Stimulated activated naive CD8-positive, alpha-beta T cell treated with anti-CD3 and anti-CD28 coated beads, Interleukin-15, Interleukin-2, amounts not matched to agents 100 U/mL and 50 U/mL, for 24 hours (primary cell): ENCODE results near the gene NOL8.

Experiments used
- ATAC-seq: fragments of 150-1000 bp; cut with Tn5 transposase; one replicate; pipeline ENCODE4 v1.10.0; 2021
- DNase-seq: peaks from one replicate; pipeline ENCODE4 v3.0.0; 2021

Gene NOL8

GRCh38 chr9:92265154-92265553 lies 60.0 kb downstream of the NOL8 start:
- ATAC-seq = no peak
- no peak for DNase-seq

GRCh38 chr9:92263131-92263530 lies 62.0 kb downstream of the NOL8 start:
- DNase-seq (no peak), ATAC-seq (no peak)

- DNase-seq (no peak), ATAC-seq (no peak)
Observed at GRCh38 chr9:92257327-92257726, 67.8 kb downstream of the NOL8 start.

- ATAC-seq = peak; percentile 39
- no peak for DNase-seq
Observed at GRCh38 chr9:92254381-92255337, 70.5 kb downstream of the NOL8 start.

GRCh38 chr9:92253656-92254055 lies 71.5 kb downstream of the NOL8 start:
- DNase-seq = no peak
- no peak for ATAC-seq

- DNase-seq (no peak), ATAC-seq (no peak)
Observed at GRCh38 chr9:92247981-92248380, 77.2 kb downstream of the NOL8 start.
